Rectal smooth muscle tissue (tissue), 1 donor: ENCODE measurements around the gene CYBC1.
"Not testable (repeated sequence)": the region's sequence is repeated elsewhere in the genome, so short reads cannot be mapped to it uniquely, and the experiment has no call there.

ENCODE experiments used
- H3K27ac ChIP-seq: one replicate; pipeline ENCODE4 v1.7.0; 2013; ENCODE audit warnings: low read depth, low read length, inconsistent platforms
- H3K27me3 ChIP-seq: one replicate; pipeline ENCODE4 v1.7.0; 2013; ENCODE audit warnings: low read length; ENCODE audit not compliant: control insufficient read depth, insufficient read depth
- H3K36me3 ChIP-seq: one replicate; pipeline ENCODE4 v1.7.0; 2013; ENCODE audit warnings: low read length; ENCODE audit not compliant: control insufficient read depth, insufficient read depth
- H3K4me1 ChIP-seq: one replicate; pipeline ENCODE4 v1.7.0; 2013; ENCODE audit warnings: low read length; ENCODE audit not compliant: control insufficient read depth, insufficient read depth
- H3K4me3 ChIP-seq: one replicate; pipeline ENCODE4 v1.7.0; 2013; ENCODE audit warnings: low read length
- H3K9ac ChIP-seq: one replicate; pipeline ENCODE4 v1.7.0; 2013; ENCODE audit warnings: low read length

Gene CYBC1

DNA sequence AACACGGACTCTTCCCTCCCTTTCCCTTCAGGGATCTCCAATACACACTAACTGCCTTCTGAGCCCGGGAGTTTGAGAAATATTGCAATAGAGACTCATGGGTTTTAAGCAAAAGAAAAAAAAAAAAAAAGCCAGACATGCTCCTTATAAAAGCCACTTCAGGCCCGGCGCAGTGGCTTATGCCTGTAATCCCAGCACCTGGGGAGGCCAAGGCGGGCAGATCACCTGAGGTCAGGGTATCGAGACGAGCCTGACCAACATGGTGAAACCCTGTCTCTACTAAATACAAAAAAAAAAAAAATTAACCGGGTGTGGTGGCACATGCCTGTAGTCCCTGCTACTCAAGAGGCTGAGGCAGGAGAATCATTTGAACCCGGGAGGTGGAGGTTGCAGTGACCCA lies 34.8 kb downstream of the CYBC1 start:
- no peak overlapping the region for H3K9ac ChIP-seq
- no peaks in the 10 kb centered on the region for H3K27me3 ChIP-seq
- peaks cover under 1% of the 10 kb centered on the region for H3K36me3 ChIP-seq
- H3K4me3 ChIP-seq, result no peak overlapping the region
- no peaks in the 10 kb centered on the region for H3K4me1 ChIP-seq
- H3K27ac ChIP-seq, result no peak overlapping the region

- Histone ChIP-seq H3K9ac (no peak overlapping the region), H3K27me3 (no peaks in the 10 kb centered on the region), H3K4me3 (no peak overlapping the region), H3K4me1 (no peaks in the 10 kb centered on the region), H3K27ac (no peak overlapping the region), H3K36me3 (no peaks in the 10 kb centered on the region)
These were observed 35.2 kb downstream of the CYBC1 start for GRCh38 chr17:82415336-82415735.

- no peak overlapping the region for H3K4me3 ChIP-seq
- no peak overlapping the region for H3K27ac ChIP-seq
- H3K9ac ChIP-seq, result no peak overlapping the region
- H3K27me3 ChIP-seq, result no peaks in the 10 kb centered on the region
- H3K4me1 ChIP-seq, result no peaks in the 10 kb centered on the region
- no peaks in the 10 kb centered on the region for H3K36me3 ChIP-seq
These were observed 35.8 kb downstream of the CYBC1 start for GRCh38 chr17:82414548-82415281.

- Histone ChIP-seq H3K27me3 (no peaks in the 10 kb centered on the region), H3K9ac (no peak overlapping the region), H3K36me3 (no peaks in the 10 kb centered on the region)
These were observed 37.7 kb downstream of the CYBC1 start for GRCh38 chr17:82412535-82413520.

GRCh38 chr17:82412081-82412480 lies 38.5 kb downstream of the CYBC1 start:
- H3K27me3 ChIP-seq, H3K9ac ChIP-seq, H3K4me1 ChIP-seq, H3K4me3 ChIP-seq, H3K36me3 ChIP-seq, H3K27ac ChIP-seq: not testable (repeated sequence)

More at GRCh38 chr17:82412535-82413520, 37.7 kb downstream of the CYBC1 start:
- no peak overlapping the region for H3K27ac ChIP-seq
- no peaks in the 10 kb centered on the region for H3K4me1 ChIP-seq
- no peak overlapping the region for H3K4me3 ChIP-seq

- no peak overlapping the region for H3K4me3 ChIP-seq
- no peak overlapping the region for H3K27ac ChIP-seq
- no peaks in the 10 kb centered on the region for H3K36me3 ChIP-seq
- no peaks in the 10 kb centered on the region for H3K4me1 ChIP-seq
- H3K9ac ChIP-seq, result no peak overlapping the region
- no peaks in the 10 kb centered on the region for H3K27me3 ChIP-seq
These were observed 39.0 kb downstream of the CYBC1 start for GRCh38 chr17:82411396-82412053.

DNA sequence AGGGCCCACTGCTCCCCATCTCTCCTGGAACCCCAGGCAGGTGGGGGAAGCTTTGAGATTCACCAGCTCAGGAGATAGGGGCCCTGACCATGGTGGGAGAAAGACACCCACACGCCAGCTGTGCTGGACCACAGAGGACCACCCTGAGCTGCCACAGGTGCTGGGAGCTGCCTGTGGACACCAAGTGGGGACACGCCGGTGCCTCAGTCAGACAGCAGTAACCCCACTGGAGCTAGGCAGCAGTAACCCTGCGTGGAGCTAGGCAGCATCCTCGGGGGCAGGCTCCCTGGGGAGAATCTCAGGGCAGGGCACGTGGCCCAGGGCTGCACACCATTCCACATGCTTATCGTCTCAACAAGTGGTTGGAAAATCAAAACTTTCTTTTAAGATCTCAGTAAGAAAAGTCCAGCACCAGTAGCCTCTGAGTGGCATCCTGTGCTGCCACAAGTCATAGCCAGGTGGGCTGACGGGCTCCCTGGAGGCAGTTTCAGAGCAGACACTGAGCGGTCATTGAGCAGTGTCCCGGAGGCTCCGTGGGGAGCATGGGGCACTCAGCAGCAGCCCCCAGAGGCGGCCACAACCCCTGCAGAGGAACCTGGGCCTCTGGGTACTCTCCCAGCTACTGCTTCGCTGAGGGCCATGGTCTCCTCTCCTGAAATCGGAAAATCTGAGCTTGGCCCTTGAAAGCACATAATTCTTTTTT lies 40.4 kb downstream of the CYBC1 start:
- Histone ChIP-seq H3K27ac (no peak overlapping the region), H3K4me3 (no peak overlapping the region), H3K9ac (no peak overlapping the region), H3K27me3 (no peaks in the 10 kb centered on the region), H3K4me1 (no peaks in the 10 kb centered on the region), H3K36me3 (peaks cover 4% of the 10 kb centered on the region)

DNA sequence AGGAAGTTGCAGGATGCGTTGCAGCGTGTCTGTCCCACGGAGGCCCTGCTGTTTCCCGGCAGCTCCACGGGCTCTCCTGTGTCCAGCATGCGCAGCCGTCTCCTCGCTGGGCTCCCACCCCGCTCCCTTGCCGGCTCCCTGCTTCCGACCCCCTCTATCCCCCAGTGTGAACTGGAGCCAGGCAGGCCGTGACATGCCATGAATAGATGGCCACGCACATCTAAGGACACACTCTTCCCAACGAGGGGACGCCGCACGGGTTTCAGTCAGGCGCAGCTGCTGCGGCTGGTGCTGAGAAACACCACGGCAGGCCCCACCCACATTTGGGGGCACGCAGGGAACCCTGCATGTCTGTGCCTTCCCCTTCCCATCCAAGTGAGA lies 41.6 kb downstream of the CYBC1 start:
- no peaks in the 10 kb centered on the region for H3K4me1 ChIP-seq
- no peak overlapping the region for H3K4me3 ChIP-seq
- no peak overlapping the region for H3K9ac ChIP-seq
- no peaks in the 10 kb centered on the region for H3K27me3 ChIP-seq
- H3K36me3 ChIP-seq, result peaks cover 4% of the 10 kb centered on the region
- no peak overlapping the region for H3K27ac ChIP-seq

- Histone ChIP-seq H3K27me3 (no peaks in the 10 kb centered on the region), H3K4me1 (no peaks in the 10 kb centered on the region), H3K4me3 (no peak overlapping the region), H3K36me3 (peaks cover 9% of the 10 kb centered on the region), H3K9ac (no peak overlapping the region), H3K27ac (no peak overlapping the region)
These were observed 42.1 kb downstream of the CYBC1 start for GRCh38 chr17:82408288-82408937.

DNA sequence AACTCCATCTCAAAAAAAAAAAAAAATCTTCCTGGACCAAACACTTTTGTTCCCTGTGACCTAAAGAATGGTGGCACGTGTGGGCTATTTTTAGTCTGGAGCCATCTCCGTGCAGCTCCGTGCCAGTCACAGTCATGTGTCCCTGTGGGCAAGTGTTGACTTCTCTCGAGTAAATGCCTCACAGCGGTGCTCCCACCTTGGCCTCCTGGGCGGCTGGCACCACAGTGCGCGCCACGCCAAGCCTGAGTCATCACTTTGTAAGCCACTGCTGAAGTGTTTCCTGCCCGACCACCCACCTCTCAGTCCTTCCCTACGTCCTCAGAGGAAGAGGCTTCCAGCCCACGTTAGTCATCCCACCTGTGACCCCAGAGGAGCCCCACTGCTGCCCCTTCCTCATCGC lies 43.3 kb downstream of the CYBC1 start:
- Histone ChIP-seq H3K27ac (no peak overlapping the region), H3K4me1 (no peaks in the 10 kb centered on the region), H3K27me3 (no peaks in the 10 kb centered on the region), H3K36me3 (peaks cover 9% of the 10 kb centered on the region), H3K4me3 (no peak overlapping the region), H3K9ac (no peak overlapping the region)

DNA sequence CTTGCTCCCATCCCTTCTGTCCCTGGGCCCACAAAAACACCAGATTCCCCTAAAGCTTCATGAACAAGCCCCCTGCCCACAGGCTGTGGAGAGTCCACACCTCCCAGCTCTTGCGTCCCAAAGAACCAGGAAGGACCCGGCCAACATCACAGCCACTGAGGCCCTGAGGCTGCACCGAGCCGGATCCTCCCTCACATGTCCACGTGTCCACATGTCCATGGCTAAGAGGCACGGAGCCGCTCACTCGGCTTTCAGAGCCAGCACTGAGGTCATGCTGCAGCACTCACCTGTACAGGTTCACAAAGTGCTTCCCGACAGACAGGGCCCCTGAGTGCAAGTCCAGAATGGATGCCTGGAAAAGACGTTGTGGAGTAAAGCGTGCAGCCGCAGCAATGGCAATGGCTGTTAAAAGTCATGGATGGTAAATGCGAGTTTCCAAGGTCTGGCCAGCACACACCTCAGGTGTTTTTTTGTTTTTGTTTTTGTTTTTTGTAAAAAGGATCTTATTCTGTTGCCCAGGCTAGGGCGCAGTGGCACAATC lies 44.4 kb downstream of the CYBC1 start:
- peaks cover 9% of the 10 kb centered on the region for H3K36me3 ChIP-seq
- H3K9ac ChIP-seq, result no peak overlapping the region
- H3K4me3 ChIP-seq, result no peak overlapping the region
- no peaks in the 10 kb centered on the region for H3K27me3 ChIP-seq
- no peak overlapping the region for H3K27ac ChIP-seq
- H3K4me1 ChIP-seq, result no peaks in the 10 kb centered on the region
